H9 (cell line): ENCODE measurements around the gene MAP2. TPM values are rescaled to one million over a fixed set of nuclear protein-coding genes. Genes with fewer than 3 reads are reported as not detected.

Experiments used
- DNase-seq: peaks from one replicate; pipeline ENCODE4 v3.0.0-alpha.2; 2017
- H2AFZ ChIP-seq: one replicate; pipeline ENCODE4 v1.6.1; 2013; ENCODE audit warnings: mild to moderate bottlenecking, low read length, control low read depth, moderate library complexity
- H2AK5ac ChIP-seq: 2 replicates; pipeline ENCODE4 v1.6.1; 2013; ENCODE audit warnings: low read length, control low read depth, mixed read lengths; ENCODE audit not compliant: insufficient read length
- H2BK120ac ChIP-seq: one replicate; pipeline ENCODE4 v1.6.1; 2013; ENCODE audit warnings: low read depth, mild to moderate bottlenecking, low read length, control low read depth, inconsistent platforms; ENCODE audit not compliant: poor library complexity, severe bottlenecking
- H2BK12ac ChIP-seq: 2 replicates; pipeline ENCODE4 v1.6.1; 2013; ENCODE audit warnings: low read length, control low read depth, mixed read lengths, low read depth; ENCODE audit not compliant: insufficient read length
- H2BK15ac ChIP-seq: 2 replicates; pipeline ENCODE4 v1.6.1; 2013; ENCODE audit warnings: low read depth, low read length, control low read depth
- H2BK20ac ChIP-seq: one replicate; pipeline ENCODE4 v1.6.1; 2013; ENCODE audit warnings: low read depth, mild to moderate bottlenecking, low read length, control low read depth, inconsistent platforms; ENCODE audit not compliant: poor library complexity, severe bottlenecking
- H2BK5ac ChIP-seq: 2 replicates; pipeline ENCODE4 v1.6.1; 2013; ENCODE audit warnings: low read length, control low read depth, mixed read lengths; ENCODE audit not compliant: insufficient read length
- H3K14ac ChIP-seq: 2 replicates; pipeline ENCODE4 v1.6.1; 2013; ENCODE audit warnings: low read length, control low read depth; ENCODE audit not compliant: insufficient read depth
- H3K18ac ChIP-seq: 2 replicates; pipeline ENCODE4 v1.6.1; 2013; ENCODE audit warnings: low read depth, mild to moderate bottlenecking, mixed read lengths, low read length, control low read depth; ENCODE audit not compliant: insufficient read length
- H3K23ac ChIP-seq: 2 replicates; pipeline ENCODE4 v1.6.1; 2013; ENCODE audit warnings: low read length, control low read depth, mixed read lengths, low read depth; ENCODE audit not compliant: insufficient read length
- H3K23me2 ChIP-seq: 2 replicates; pipeline ENCODE4 v1.6.1; 2013; ENCODE audit warnings: low read depth, mild to moderate bottlenecking, mixed read lengths, low read length, control low read depth; ENCODE audit not compliant: insufficient read length, poor library complexity, severe bottlenecking
- H3K27ac ChIP-seq: 2 replicates; pipeline ENCODE4 v1.5.1; 2013; ENCODE audit warnings: low read length, control low read depth, mixed read lengths, low read depth; ENCODE audit not compliant: insufficient read length
- H3K27me3 ChIP-seq: 2 replicates; pipeline ENCODE4 v1.6.1; 2013; ENCODE audit warnings: low read length, control low read depth, inconsistent platforms; ENCODE audit not compliant: insufficient read depth
- H3K4ac ChIP-seq: 2 replicates; pipeline ENCODE4 v1.6.1; 2013; ENCODE audit warnings: low read depth, mild to moderate bottlenecking, control low read depth, inconsistent platforms, low read length, moderate library complexity
- H3K4me1 ChIP-seq: 2 replicates; pipeline ENCODE4 v1.6.1; 2013; ENCODE audit warnings: low read length, control low read depth, inconsistent platforms; ENCODE audit not compliant: insufficient read depth
- H3K4me2 ChIP-seq: 2 replicates; pipeline ENCODE4 v1.6.1; 2013; ENCODE audit warnings: low read length, control low read depth, mixed read lengths; ENCODE audit not compliant: insufficient read length, insufficient read depth
- H3K56ac ChIP-seq: 2 replicates; pipeline ENCODE4 v1.6.1; 2013; ENCODE audit warnings: low read depth, mild to moderate bottlenecking, mixed read lengths, low read length, control low read depth; ENCODE audit not compliant: insufficient read length
- H3K79me1 ChIP-seq: 2 replicates; pipeline ENCODE4 v1.6.1; 2013; ENCODE audit warnings: low read depth, mild to moderate bottlenecking, moderate library complexity, low read length, control low read depth, inconsistent platforms; ENCODE audit not compliant: insufficient read depth, poor library complexity, severe bottlenecking
- H3K79me2 ChIP-seq: 2 replicates; pipeline ENCODE4 v1.6.1; 2013; ENCODE audit warnings: low read length, control low read depth, inconsistent platforms; ENCODE audit not compliant: insufficient read depth
- H3K9ac ChIP-seq: 2 replicates; pipeline ENCODE4 v1.6.1; 2013; ENCODE audit warnings: low read length, control low read depth, mixed read lengths; ENCODE audit not compliant: insufficient read length; ENCODE audit errors: extremely low read depth
- H3K9me3 ChIP-seq: one replicate; pipeline ENCODE4 v1.6.1; 2013; ENCODE audit warnings: low read depth, low read length, inconsistent platforms; ENCODE audit not compliant: control insufficient read depth
- H3T11ph ChIP-seq: one replicate; pipeline ENCODE4 v1.6.1; 2013; ENCODE audit warnings: mild to moderate bottlenecking, low read length, control low read depth, inconsistent platforms
- H4K20me1 ChIP-seq: one replicate; pipeline ENCODE4 v1.6.1; 2013; ENCODE audit not compliant: control insufficient read depth, insufficient read length, insufficient read depth
- H4K5ac ChIP-seq: 2 replicates; pipeline ENCODE4 v1.6.1; 2013; ENCODE audit warnings: low read depth, mild to moderate bottlenecking, mixed read lengths, low read length, control low read depth; ENCODE audit not compliant: insufficient read length
- H4K8ac ChIP-seq: replicated peaks from 2 replicates; pipeline ENCODE4 v1.6.1; 2013; ENCODE audit warnings: low read length, control low read depth, mixed read lengths, low read depth; ENCODE audit not compliant: insufficient read length
- H4K91ac ChIP-seq: 2 replicates; pipeline ENCODE4 v1.6.1; 2013; ENCODE audit warnings: low read depth, mild to moderate bottlenecking, moderate library complexity, mixed read lengths, low read length, control low read depth; ENCODE audit not compliant: insufficient read length
- H3K27ac Mint-ChIP-seq, 3 experiments: 2 replicates in 2 of 3; 3 replicates in 1 of 3; pipeline ENCODE4 v1.8.0; 2020 to 2021; ENCODE audit warnings: mixed read lengths in 3 of 3, mild to moderate bottlenecking in 1 of 3, moderate library complexity in 1 of 3
- H3K27me3 Mint-ChIP-seq: 2 replicates; pipeline ENCODE4 v1.8.0; 2021; ENCODE audit warnings: low read depth, mild to moderate bottlenecking, moderate library complexity, mixed read lengths
- H3K36me3 Mint-ChIP-seq, 3 experiments: 2 replicates in 2 of 3; 3 replicates in 1 of 3; pipeline ENCODE4 v1.8.0; 2020 to 2021; ENCODE audit warnings: low read depth in 3 of 3, mixed read lengths in 3 of 3; ENCODE audit not compliant: insufficient read depth in 1 of 3
- H3K4me1 Mint-ChIP-seq, 2 experiments: 2 replicates each; pipeline ENCODE4 v1.8.0; 2020; ENCODE audit warnings: mixed read lengths in 2 of 2
- H3K4me3 Mint-ChIP-seq, 2 experiments: 2 replicates in 1 of 2; 3 replicates in 1 of 2; pipeline ENCODE4 v1.8.0; 2020 to 2021; ENCODE audit warnings: mild to moderate bottlenecking in 2 of 2, mixed read lengths in 2 of 2, moderate library complexity in 1 of 2
- H3K9me3 Mint-ChIP-seq, 2 experiments: 2 replicates in 1 of 2; 3 replicates in 1 of 2; pipeline ENCODE4 v1.8.0; 2020; ENCODE audit warnings: mild to moderate bottlenecking in 2 of 2, mixed read lengths in 2 of 2, moderate library complexity in 1 of 2
- WGBS: extraction: QIAGEN DNeasy Blood & Tissue Kit; methylation state at CpG from one replicate; pipeline ENCODE4 v1.1.7; 2013; ENCODE audit warnings: missing lambda C conversion rate, low lambda C conversion rate, mixed read lengths; ENCODE audit not compliant: insufficient read length; ENCODE audit errors: extremely low coverage; 5-methylcytosine and 5-hydroxymethylcytosine counted together
- total RNA-seq: library from RNA; stranded (reverse); gene quantifications from 2 replicates; pipeline ENCODE4 v1.2.1, GENCODE V29; 2021
- TF ChIP-seq, protein P1 (sequence below): fragments of 200-600 bp; sonication (generic); conservative IDR thresholded peaks from 3 replicates; pipeline ENCODE4 v1.8.0; 2021; ENCODE audit warnings: antibody characterized with exemption, mild to moderate bottlenecking

The MAP2 gene
- total RNA-seq, 1 experiment from 2014 or later, result 0.87 TPM

DNA sequence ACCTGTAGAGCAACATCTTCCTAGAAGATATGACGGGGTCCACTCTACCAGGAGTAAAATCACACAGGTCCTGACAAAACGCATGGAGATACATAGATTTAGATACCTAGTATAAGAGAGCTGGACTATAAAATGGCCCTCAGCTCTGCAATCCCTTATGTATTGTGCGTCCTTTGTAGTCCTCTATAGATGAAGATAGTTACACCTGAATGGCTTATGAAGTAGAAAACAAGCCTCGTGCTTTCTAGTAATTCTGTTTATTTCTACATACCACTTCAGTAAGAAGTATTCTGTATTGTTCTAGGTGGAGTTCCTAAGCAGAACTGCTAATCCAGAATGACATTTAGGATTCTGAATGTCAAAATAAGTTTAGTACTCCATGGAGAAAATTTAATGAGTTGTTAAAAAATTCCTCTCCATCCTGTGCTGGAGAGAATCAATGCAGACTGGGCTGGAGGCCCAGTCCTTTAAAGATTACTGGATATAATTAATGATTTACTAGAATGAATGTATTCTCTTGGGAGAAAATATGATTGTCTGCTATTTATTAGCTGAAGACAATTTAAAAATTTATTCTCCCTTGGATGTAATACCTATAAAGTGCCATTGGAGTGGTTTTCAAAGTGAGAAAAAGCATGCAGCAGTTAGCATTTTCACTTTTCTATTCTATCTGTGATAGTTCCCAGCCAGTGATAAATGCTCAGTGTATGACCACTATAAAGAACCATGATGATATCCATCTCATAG is 200.5 kb downstream of the MAP2 start:
- Histone ChIP-seq H2AK5ac (no peak overlapping the region), H2BK20ac (no peak overlapping the region), H3K4me1 (no peaks in the 10 kb centered on the region), H4K8ac (no peak overlapping the region), H2AFZ (no peak overlapping the region), H3K4me2 (no peak overlapping the region), H3K79me1 (no peaks in the 10 kb centered on the region), H3K27me3 (no peaks in the 10 kb centered on the region), H3K18ac (no peak overlapping the region), H4K5ac (no peak overlapping the region), H3K9ac (no peak overlapping the region), H3K79me2 (no peaks in the 10 kb centered on the region), H3K27ac (no peak overlapping the region), H2BK5ac (no peak overlapping the region), H3T11ph (no peak overlapping the region), H2BK120ac (no peak overlapping the region), H3K23ac (no peak overlapping the region), H2BK15ac (no peak overlapping the region), H3K56ac (no peak overlapping the region), H3K9me3 (no peaks in the 10 kb centered on the region), H2BK12ac (no peak overlapping the region), H4K91ac (no peak overlapping the region), H3K4ac (no peak overlapping the region), H3K14ac (no peak overlapping the region), H3K23me2 (no peaks in the 10 kb centered on the region), H4K20me1 (no peaks in the 10 kb centered on the region)
- no peaks in the 10 kb centered on the region for H3K9me3 Mint-ChIP-seq
- H3K27ac Mint-ChIP-seq, result no peak overlapping the region
- no peaks in the 10 kb centered on the region; the same call in 1 of the 2 replicates for H3K27me3 Mint-ChIP-seq
- no peaks in the 10 kb centered on the region for H3K36me3 Mint-ChIP-seq
- WGBS, result no CpG with 5 or more reads among the region's 4 CpGs
- no peak for DNase-seq
- TF ChIP-seq, protein P1, sequence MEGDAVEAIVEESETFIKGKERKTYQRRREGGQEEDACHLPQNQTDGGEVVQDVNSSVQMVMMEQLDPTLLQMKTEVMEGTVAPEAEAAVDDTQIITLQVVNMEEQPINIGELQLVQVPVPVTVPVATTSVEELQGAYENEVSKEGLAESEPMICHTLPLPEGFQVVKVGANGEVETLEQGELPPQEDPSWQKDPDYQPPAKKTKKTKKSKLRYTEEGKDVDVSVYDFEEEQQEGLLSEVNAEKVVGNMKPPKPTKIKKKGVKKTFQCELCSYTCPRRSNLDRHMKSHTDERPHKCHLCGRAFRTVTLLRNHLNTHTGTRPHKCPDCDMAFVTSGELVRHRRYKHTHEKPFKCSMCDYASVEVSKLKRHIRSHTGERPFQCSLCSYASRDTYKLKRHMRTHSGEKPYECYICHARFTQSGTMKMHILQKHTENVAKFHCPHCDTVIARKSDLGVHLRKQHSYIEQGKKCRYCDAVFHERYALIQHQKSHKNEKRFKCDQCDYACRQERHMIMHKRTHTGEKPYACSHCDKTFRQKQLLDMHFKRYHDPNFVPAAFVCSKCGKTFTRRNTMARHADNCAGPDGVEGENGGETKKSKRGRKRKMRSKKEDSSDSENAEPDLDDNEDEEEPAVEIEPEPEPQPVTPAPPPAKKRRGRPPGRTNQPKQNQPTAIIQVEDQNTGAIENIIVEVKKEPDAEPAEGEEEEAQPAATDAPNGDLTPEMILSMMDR, result no peak
- peaks cover 15 to 16% of the 10 kb centered on the region in 2 experiments for H3K4me1 Mint-ChIP-seq
- H3K4me3 Mint-ChIP-seq, result no peak overlapping the region
